ENCODE results near the gene MGAT1. TPM values are rescaled to one million over a fixed set of nuclear protein-coding genes. Genes with fewer than 3 reads are reported as not detected.

MGAT1 gene
- 120 TPM for polyA plus RNA-seq (2012; ENCODE audit: insufficient read depth, insufficient read length, low read depth)

- H3K36me3 ChIP-seq: no peaks in the 10 kb centered on the region
- H3K27me3 ChIP-seq: no peaks in the 10 kb centered on the region
- no peaks in the 10 kb centered on the region for H3K9me3 ChIP-seq
- H3K4me1 ChIP-seq: peaks cover 12% of the 10 kb centered on the region
- no peak for TF ChIP-seq CTCF (IDR thresholded peaks at IDR 0.05; ENCODE audit: low read depth, low read length)
- DNase-seq: peak; percentile 91
- H3K4me3 ChIP-seq (ENCODE audit: low read depth, low read length): peak within 1 kb of the TSS; percentile 79
These were observed at the start of gene MGAT1 for GRCh38 chr5:180802325-180803180. TSS of gene MGAT1 (minus strand) at chr5:180802806. CDS start at chr5:180792971, 9,835 bp downstream.

GRCh38 chr5:180850434-180851078 is 48.0 kb upstream of the MGAT1 start:
- TF ChIP-seq CTCF (IDR thresholded peaks at IDR 0.05; ENCODE audit: low read depth, low read length): no peak
- H3K27me3 ChIP-seq: no peaks in the 10 kb centered on the region; the same call in 1 of the 2 replicates
- no peaks in the 10 kb centered on the region for H3K4me1 ChIP-seq
- peaks cover 33% of the 10 kb centered on the region for H3K36me3 ChIP-seq
- H3K9me3 ChIP-seq: peaks cover 4% of the 10 kb centered on the region; the same call in 1 of the 2 replicates
- no peak overlapping the region for H3K4me3 ChIP-seq (ENCODE audit: low read depth, low read length)
- no peak for DNase-seq

GRCh38 chr5:180849827-180850226 is 47.2 kb upstream of the MGAT1 start:
- DNase-seq: no peak
- peaks cover 4% of the 10 kb centered on the region; the same call in 1 of the 2 replicates for H3K9me3 ChIP-seq
- H3K36me3 ChIP-seq: peaks cover 33% of the 10 kb centered on the region
- TF ChIP-seq CTCF (IDR thresholded peaks at IDR 0.05; ENCODE audit: low read depth, low read length): no peak
- H3K27me3 ChIP-seq: no peaks in the 10 kb centered on the region
- no peaks in the 10 kb centered on the region for H3K4me1 ChIP-seq
- no peak overlapping the region for H3K4me3 ChIP-seq (ENCODE audit: low read depth, low read length)

GRCh38 chr5:180848878-180849277 is 46.3 kb upstream of the MGAT1 start:
- no peaks in the 10 kb centered on the region for H3K27me3 ChIP-seq
- H3K4me1 ChIP-seq: no peaks in the 10 kb centered on the region
- peak; percentile 14; the same call in 1 of the 2 replicates for TF ChIP-seq CTCF (IDR thresholded peaks at IDR 0.05; ENCODE audit: low read depth, low read length)
- H3K36me3 ChIP-seq: peaks cover 30% of the 10 kb centered on the region
- no peak overlapping the region for H3K4me3 ChIP-seq (ENCODE audit: low read depth, low read length)
- DNase-seq: no peak
- H3K9me3 ChIP-seq: peaks cover 4% of the 10 kb centered on the region; the same call in 1 of the 2 replicates

- Histone ChIP-seq H3K4me3 (ENCODE audit: low read depth, low read length) (no peak overlapping the region), H3K36me3 (peaks cover 30% of the 10 kb centered on the region), H3K4me1 (no peaks in the 10 kb centered on the region), H3K9me3 (peaks cover 4% of the 10 kb centered on the region; the same call in 1 of the 2 replicates), H3K27me3 (no peaks in the 10 kb centered on the region)
- no peak for TF ChIP-seq CTCF (IDR thresholded peaks at IDR 0.05; ENCODE audit: low read depth, low read length)
- DNase-seq: no peak
These were observed 45.7 kb upstream of the MGAT1 start for GRCh38 chr5:180848265-180848664.

Data from BE2C (cell line).